HuH-7 (cell line): ENCODE measurements around the gene LIPF.
"Not testable (repeated sequence)": the region's sequence is repeated elsewhere in the genome, so short reads cannot be mapped to it uniquely, and the experiment has no call there.

Experiments
- DNase-seq: peaks from one replicate; pipeline ENCODE4 v3.0.0; 2011; ENCODE audit warnings: low spot score

LIPF gene

GRCh38 chr10:88664142-88664541 lies at the start of gene LIPF:
LIPF (plus strand) TSS chr10:88664442; CDS start chr10:88667298, 2,856 bp downstream.
- DNase-seq, result no peak

- no peak for DNase-seq
These were observed 47.8 kb upstream of the LIPF start for GRCh38 chr10:88616250-88616977.

- no peak for DNase-seq
These were observed 46.4 kb upstream of the LIPF start for GRCh38 chr10:88617772-88618300.

GRCh38 chr10:88618496-88618895 lies 45.7 kb upstream of the LIPF start:
- DNase-seq, result no peak

GRCh38 chr10:88620441-88620840 lies 43.8 kb upstream of the LIPF start:
- DNase-seq, result no peak

- no peak for DNase-seq
These were observed 40.4 kb upstream of the LIPF start for GRCh38 chr10:88623835-88624234.

- no peak for DNase-seq
These were observed 39.4 kb upstream of the LIPF start for GRCh38 chr10:88624840-88625239.

- no peak for DNase-seq
These were observed 24.1 kb upstream of the LIPF start for GRCh38 chr10:88640186-88640585.

GRCh38 chr10:88642209-88642608 lies 22.0 kb upstream of the LIPF start:
- DNase-seq, result no peak

- no peak for DNase-seq
These were observed 21.3 kb upstream of the LIPF start for GRCh38 chr10:88642963-88643362.

GRCh38 chr10:88647061-88647615 lies 17.1 kb upstream of the LIPF start:
- DNase-seq, result no peak

- DNase-seq, result no peak
These were observed 13.1 kb upstream of the LIPF start for GRCh38 chr10:88651101-88651551.

GRCh38 chr10:88652616-88653015 lies 11.6 kb upstream of the LIPF start:
- DNase-seq, result no peak

- DNase-seq, result no peak
These were observed 6.3 kb upstream of the LIPF start for GRCh38 chr10:88657901-88658300.

- no peak for DNase-seq
These were observed 4.3 kb upstream of the LIPF start for GRCh38 chr10:88659725-88660597.

GRCh38 chr10:88660598-88660884 lies 3.7 kb upstream of the LIPF start:
- no peak for DNase-seq

GRCh38 chr10:88661018-88661417 lies 3.2 kb upstream of the LIPF start:
- DNase-seq, result no peak

GRCh38 chr10:88661577-88661976 lies 2.7 kb upstream of the LIPF start:
- DNase-seq, result no peak

- DNase-seq, result not testable (repeated sequence)
These were observed 1.1 kb upstream of the LIPF start for GRCh38 chr10:88663153-88663552.

- DNase-seq, result no peak
These were observed 4.2 kb downstream of the LIPF start for GRCh38 chr10:88668465-88668864.

GRCh38 chr10:88670497-88670896 lies 6.3 kb downstream of the LIPF start:
- DNase-seq, result no peak

- no peak for DNase-seq
These were observed 7.8 kb downstream of the LIPF start for GRCh38 chr10:88672041-88672440.
